ENCODE results near the gene MAL.
"Not testable (repeated sequence)": the region's sequence is repeated elsewhere in the genome, so short reads cannot be mapped to it uniquely, and the experiment has no call there.

The MAL gene

DNA sequence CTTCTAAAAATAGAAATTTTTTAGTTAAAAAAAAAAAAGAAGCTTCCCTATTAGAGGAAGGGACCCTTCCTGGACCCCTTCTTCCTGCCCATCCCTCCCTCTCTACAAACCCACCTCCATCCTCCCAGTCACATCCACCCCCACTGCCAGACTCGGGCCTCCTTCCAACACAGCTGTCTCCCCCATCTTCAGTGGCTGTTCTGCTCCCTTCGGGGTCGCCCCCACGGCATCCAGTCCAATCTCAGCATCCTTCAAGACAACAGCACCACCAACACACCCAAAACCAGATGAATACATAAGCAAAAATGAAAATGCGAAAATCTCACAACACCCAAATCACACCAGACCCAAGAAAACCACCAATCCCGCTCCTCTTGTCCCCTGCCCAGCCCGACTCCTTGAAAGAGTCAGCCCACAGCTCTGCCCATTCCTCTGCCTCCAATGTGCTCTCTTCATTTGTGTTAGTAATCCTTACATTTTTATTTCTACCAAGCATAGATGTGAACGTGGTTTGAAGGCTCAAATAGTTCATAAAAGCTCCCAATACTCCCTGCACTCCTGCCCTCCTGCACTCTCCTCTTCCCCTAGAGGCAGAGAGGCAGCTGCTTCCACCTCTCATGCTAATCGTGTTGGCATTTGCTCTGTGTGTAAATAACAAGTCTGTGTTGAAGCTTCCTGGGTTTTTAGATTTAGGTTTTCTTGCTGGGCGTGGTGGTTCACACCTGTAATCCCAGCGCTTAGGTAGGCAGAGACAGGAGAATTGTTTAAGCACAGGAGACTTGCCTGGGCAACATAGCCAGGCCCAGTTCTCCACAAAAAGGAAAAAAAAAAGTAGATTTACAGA lies 37.0 kb downstream of the MAL start:
- DNase-seq (ENCODE audit: low spot score), result no peak

DNA sequence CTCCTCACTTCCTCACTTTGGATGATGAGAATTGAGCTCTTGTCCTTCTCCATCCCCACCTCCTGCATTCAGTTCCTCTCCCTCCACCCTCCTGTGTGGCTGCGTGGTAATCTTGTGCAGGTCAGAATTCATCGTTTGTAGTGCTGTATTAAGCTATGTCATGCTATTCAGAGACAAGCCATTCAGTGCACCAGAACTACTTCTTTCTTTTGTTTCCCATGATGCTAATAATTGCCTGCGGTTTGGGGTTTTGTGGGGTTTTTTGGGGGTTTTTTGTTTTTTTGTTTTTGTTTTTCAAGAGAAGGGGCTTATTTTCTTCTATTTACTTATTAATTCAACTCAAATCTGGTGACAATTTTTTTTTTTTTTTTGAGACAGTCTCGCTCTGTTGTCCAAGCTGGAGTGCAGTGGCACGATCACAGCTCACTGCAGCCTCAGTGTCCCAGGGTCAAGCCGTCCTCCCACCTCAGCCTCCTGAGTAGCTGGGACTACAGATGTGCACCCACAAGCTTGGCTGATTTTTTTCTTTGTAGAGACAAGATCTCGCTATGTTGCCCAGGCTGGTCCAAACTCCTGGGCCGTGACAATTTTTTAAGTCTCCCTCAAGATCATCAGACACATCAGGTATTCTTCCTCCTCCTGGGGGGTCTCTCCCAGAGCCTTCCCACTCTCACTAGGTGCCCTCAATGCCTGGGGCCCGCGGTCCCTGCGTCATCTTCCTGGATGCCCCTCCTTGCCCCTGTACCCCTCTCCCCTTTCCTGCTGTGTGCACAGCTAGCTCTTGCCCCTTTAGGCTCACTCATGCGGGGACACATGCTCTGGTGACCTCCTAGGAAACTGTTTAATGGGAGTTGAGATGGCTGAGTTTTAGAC lies 37.8 kb downstream of the MAL start:
- no peak for DNase-seq (ENCODE audit: low spot score)

DNA sequence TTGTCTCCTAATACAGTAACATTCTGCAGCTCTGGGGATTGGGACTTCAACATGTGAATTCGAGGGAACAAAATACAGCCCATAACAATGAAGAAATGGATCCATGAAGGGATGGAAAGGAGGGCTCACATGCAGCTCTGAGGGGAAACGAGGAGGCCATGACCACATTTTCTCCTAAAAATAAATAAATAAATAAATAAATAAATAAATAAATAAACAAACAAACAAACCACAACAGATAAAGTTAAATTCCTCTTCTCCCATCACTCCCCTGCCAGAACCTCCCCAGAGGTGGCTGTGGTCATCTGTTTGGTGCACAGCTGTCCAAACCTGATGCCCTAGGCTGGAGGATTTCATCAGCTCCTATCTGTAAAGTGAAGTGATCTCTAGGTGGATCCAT lies 42.7 kb downstream of the MAL start:
- DNase-seq (ENCODE audit: low spot score), result no peak

DNA sequence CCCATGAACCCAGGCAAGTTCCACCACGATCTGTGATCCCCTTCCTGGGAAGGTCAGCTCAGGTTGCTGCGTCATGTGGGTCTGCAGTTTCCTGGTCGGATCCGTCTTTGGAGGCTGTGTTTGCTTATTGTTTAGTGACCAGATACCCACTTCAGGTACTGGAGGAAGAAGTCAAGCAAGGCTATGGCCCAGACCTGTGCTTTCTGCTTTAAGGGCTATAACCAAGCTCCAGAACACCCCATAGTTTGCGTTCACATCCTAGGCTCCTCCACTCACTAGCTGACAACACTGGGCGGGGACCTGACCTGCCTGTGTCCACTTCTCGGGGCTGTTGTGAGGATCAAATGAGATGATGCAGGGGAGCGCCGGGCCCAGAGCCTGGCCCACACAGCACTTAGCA lies 44.0 kb downstream of the MAL start:
- no peak for DNase-seq (ENCODE audit: low spot score)

DNA sequence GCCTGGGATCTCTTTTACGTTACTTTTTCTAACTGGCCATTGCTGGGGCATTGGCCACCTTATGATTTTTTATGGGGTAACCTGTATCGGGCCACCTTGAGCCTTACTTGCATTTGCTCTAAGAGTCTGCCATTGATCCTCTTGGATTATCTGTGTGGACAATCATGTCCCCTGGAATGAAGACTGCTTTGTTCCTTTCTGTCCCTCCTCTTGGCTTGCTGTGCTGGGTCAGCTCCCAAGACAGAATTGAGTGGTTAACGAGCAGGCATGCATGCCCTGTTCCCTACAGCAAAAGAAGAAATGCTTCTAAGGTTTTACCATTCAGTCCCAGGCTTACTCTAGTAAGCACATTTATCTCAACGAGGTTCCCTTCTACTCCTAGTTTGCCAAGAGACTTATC lies 46.3 kb downstream of the MAL start:
- DNase-seq (ENCODE audit: low spot score), result no peak

GRCh38 chr2:95072424-95072823 lies 46.9 kb downstream of the MAL start:
- no peak for DNase-seq (ENCODE audit: low spot score)

DNA sequence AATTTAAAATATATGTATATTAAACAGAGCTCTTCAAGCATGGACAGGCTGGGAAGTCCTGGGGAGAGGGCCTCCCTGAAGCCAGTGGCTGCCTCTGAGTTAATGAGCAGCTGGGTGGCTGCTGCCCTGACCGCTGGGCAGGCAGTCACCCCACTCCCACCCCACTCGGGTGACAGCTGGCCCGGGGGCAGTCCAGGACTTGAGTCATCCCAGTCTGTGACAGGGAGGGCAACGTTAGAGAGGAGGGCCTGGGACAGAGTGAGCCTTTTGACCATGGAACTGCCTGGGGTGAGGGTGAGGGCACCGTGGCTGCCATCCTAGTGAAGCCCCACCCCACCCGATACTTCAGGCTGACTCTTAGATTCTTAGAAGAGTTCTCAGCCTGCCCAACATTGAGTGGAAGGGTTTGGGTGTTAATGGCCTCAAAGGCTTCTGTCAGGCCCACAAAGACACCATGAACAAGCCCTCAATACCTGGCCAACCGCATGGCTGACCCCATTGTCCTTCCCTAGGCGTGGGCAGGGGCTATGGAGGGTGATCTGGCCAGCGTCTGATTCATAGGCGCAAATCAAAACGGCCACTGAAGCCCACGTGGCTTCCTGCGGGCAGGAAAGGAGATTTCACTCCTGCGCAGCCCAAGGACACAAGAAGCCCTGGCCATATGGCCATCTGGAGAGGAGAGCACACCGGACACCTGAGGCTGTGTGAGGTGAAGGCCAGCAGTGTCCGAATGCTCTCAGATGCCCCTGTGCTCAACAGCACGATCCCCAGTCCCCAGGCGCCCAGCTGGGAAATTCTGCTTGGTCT lies 48.6 kb downstream of the MAL start:
- DNase-seq (ENCODE audit: low spot score), result no peak

DNA sequence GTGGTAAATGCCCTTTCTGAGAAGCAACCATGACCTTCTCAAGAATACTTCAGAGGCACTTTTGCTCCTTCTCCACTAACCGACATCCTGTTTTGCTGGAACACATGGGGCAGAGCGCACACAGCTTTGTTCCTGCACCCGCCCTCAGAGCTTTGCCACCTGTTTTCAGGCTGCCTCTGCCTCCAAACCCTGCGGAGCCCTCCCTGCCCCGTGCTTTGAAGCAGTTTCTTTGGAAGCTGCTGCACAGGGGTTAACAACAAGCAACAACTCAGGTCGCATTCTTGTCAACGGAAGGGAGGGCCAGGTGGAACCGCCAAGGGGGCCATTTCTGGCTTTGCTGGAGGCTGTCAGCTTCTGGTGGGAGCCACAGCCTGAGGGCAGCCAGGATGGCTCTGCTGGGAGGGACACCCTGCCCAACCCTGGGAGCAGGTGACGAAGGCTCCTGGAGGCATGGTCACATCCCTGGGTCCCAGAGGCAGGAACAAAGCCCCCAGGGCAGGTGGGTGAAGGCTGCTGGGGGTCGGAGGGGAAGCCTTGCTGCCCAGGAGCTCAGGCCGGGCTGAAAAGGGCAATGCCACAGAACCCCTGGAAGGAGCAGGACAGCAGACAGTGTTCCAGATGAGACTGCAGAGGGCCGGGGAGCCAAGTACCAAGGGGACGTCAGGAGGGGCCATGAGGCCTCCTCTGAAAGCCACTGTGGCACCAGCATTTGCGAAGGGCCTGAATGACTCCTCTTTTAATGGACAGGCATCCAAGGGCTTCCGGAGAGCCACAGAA lies 49.3 kb downstream of the MAL start:
- DNase-seq (ENCODE audit: low spot score), result no peak

DNA sequence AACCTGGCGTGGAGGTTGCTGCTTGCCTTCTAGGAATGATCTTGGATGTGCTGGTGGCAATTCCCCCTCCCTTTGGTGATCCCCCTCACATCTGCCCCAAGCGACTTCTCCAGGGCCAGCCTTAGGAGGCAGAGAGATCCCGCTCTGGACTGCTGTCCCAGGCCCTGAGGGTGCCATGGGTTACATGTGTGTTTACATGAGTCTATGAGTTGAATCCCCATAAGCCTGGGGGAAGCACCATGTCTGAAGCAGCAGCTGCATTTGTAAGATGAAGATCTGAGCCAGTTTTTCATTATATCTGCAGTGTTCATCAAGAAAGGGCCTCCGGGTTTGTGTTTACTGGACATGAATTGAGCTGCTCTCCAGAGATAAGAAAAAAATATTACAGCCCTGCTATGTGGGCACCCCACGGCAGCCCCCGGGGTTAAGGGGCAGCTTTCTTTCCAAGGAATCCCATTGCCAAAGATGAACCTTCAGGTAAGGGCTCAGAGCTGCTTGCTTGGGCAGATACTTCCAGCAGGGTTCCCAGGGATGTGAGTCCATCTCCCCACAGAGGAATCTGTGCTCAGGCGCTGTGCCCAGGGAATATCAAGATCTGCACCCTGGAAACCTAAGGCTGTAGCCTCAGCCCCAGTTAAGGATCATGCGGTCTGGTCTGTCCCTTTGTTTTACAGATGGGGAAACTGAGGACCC lies 50.1 kb downstream of the MAL start:
- DNase-seq (ENCODE audit: low spot score), result no peak

- peak; percentile 58 for DNase-seq (ENCODE audit: low spot score)
Measured at GRCh38 chr2:95076705-95077529, 51.4 kb downstream of the MAL start.

DNA sequence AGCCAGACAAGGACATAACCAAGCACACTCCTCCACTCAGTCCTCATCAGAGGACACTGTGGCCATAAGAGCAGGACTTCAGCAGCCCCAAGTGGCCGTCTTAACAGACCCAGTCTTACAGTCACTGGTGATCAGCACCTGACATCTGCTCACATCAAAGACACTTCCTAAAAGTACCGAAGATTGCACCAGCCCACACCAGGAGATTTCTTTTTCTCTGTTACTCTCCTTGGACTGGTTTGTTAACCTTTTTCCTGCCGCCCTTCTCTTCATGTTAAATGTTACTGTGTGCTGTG lies 52.0 kb downstream of the MAL start:
- no peak for DNase-seq (ENCODE audit: low spot score)

DNA sequence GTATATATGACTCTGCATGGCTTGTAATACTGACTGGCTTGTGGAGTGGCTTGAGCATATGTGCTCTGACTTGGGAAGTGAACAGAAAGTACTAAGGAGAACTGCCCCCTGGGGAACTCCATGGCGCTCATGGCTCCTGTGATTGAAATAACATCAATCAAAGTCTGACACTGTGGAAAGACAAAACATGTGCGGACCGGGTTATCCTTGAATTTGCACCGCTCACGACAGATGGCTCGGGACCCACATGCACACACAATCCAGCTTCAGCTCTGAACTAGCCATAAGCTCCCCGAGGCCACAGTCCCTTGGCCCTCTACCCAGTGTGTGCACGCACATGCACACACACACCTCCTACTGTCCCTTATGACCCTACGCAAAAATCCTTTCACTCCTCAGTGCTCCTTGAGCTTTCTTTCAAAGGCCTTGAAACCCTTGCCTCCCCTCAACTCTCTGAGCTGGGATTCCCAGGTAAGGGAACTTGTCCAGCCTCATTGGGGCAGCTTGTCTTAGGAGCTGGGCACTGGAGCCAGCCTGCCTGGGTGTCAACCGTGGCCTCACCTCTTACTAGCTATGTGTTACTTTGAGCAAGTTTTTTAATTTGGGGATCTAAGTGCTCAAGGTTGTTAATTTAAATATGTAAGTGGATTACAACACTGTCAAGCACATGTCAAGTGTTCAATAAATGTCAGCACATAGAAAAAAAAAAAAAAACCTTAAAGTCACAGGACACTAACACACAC lies 52.5 kb downstream of the MAL start:
- DNase-seq (ENCODE audit: low spot score), result no peak

- no peak for DNase-seq (ENCODE audit: low spot score)
Measured at GRCh38 chr2:95079199-95079683, 53.7 kb downstream of the MAL start.

GRCh38 chr2:95082477-95082876 lies 57.0 kb downstream of the MAL start:
- DNase-seq (ENCODE audit: low spot score), result no peak

DNA sequence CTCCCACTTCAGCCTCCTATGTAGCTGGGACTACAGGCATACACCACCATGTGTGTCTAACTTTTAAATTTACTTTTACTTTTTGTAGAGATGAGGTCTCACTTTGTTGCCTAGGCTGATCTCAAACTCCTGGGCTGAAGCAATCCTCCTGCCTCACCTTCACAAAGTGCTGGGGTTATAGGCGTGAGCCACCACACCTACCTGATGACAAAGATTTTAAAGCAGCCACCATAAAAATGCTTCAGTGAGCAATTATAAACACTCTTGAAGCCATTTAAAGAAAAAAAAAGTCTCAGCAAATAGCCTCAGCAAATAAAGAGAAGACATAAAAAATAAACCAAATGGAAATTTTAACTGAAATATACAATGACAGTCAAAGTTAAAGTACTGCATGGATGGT lies 60.5 kb downstream of the MAL start:
- DNase-seq (ENCODE audit: low spot score), result no peak

DNA sequence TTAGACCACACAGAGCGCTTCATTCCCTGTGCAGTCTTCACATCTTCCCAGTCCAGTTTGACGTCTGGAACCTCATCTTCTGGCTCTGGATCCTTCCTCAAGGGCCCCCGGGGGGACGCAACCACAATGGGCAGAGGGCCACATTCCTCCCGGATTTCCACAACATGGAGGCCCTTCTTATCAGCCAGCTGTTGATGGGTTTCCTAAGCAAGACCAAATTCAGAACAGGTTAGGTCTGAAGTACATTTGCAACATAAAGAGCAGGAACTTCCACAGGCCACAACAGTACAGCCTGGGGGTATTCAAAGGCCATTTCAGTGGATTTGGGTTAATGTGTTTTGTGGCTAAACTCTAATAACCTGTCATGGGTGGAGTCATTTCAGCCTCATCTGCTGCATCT lies 61.9 kb downstream of the MAL start:
- DNase-seq (ENCODE audit: low spot score), result no peak

DNA sequence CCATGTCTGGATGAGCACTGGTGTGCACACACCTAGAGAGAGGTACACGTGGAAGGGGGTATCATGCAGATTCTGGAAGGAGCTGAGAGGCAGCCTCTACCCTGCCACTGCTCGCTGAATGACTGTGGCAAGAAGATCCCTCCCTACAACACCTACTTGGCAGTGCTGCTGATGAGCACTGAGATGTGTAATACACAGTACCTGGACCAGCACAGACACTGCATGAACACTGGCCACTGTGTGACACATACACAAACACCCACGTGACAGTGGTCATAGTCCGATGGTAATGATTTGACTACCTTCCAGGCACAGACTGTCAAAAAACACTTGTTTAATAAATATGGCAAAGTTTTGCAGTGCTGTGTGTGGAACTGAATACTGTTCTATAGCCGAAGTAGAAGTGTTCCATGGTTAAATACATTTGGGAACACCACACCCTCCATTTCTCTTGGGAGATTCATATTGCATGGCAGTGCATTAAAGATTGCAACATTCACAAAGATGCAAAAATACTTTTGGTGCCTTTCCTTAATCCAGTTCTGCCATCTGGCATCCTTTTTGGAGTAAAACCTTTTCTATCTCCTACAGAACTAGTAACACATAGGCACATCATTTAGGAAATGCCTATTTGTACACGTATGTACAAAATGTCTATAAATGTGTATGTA lies 66.5 kb downstream of the MAL start:
- no peak for DNase-seq (ENCODE audit: low spot score)

DNA sequence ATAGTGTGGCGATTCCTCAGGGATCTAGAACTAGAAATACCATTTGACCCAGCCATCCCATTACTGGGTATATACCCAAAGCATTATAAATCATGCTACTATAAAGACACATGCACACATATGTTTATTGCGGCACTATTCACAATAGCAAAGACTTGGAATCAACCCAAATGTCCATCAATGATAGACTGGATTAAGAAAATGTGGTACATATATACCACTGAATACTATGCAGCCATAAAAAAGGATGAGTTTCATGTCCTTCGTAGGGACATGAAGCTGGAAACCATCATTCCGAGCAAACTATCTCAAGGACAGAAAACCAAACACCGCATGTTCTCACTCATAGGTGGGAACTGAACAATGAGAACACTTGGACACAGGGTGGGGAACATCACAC lies 72.8 kb downstream of the MAL start:
- not testable (repeated sequence) for DNase-seq (ENCODE audit: low spot score)

GRCh38 chr2:95099910-95100309 lies 74.4 kb downstream of the MAL start:
- no peak for DNase-seq (ENCODE audit: low spot score)
